ENCODE measurements around the gene ZNF784.

The ZNF784 gene

GRCh38 chr19:55616395-55616875, 7.9 kb downstream of the ZNF784 start:
- in situ Hi-C loops (cut with HindIII; ENCODE audit: low sequenced_read_pairs): no loop called here
- no peak for DNase-seq (ENCODE audit: low read depth, low spot score)
- TF ChIP-seq CTCF (IDR thresholded peaks at IDR 0.05; ENCODE audit: low read depth, low read length): no peak
- no peak overlapping the region for H3K4me3 ChIP-seq (ENCODE audit: low read depth, low read length)

- in situ Hi-C loops (cut with HindIII; ENCODE audit: low sequenced_read_pairs): no loop called here
- no peak for TF ChIP-seq CTCF (IDR thresholded peaks at IDR 0.05; ENCODE audit: low read depth, low read length)
- no peak for DNase-seq (ENCODE audit: low read depth, low spot score)
- H3K4me3 ChIP-seq (ENCODE audit: low read depth, low read length): no peak overlapping the region
Observed at GRCh38 chr19:55615543-55616394, 8.6 kb downstream of the ZNF784 start.

GRCh38 chr19:55614711-55615542, 9.4 kb downstream of the ZNF784 start:
- DNase-seq (ENCODE audit: low read depth, low spot score): no peak
- H3K4me3 ChIP-seq (ENCODE audit: low read depth, low read length): no peak overlapping the region
- no peak for TF ChIP-seq CTCF (IDR thresholded peaks at IDR 0.05; ENCODE audit: low read depth, low read length)
- in situ Hi-C loops (cut with HindIII; ENCODE audit: low sequenced_read_pairs): no loop called here

- in situ Hi-C loops (cut with HindIII; ENCODE audit: low sequenced_read_pairs): no loop called here
- no peak for TF ChIP-seq CTCF (IDR thresholded peaks at IDR 0.05; ENCODE audit: low read depth, low read length)
- DNase-seq (ENCODE audit: low read depth, low spot score): no peak
- no peak overlapping the region for H3K4me3 ChIP-seq (ENCODE audit: low read depth, low read length)
Observed at GRCh38 chr19:55613930-55614710, 10.2 kb downstream of the ZNF784 start.

- H3K4me3 ChIP-seq (ENCODE audit: low read depth, low read length): no peak overlapping the region
- in situ Hi-C loops (cut with HindIII; ENCODE audit: low sequenced_read_pairs): no loop called here
- TF ChIP-seq CTCF (IDR thresholded peaks at IDR 0.05; ENCODE audit: low read depth, low read length): no peak
- no peak for DNase-seq (ENCODE audit: low read depth, low spot score)
Observed at GRCh38 chr19:55613396-55613795, 11.0 kb downstream of the ZNF784 start.
